Measurements from ENCODE around the gene TANK.
"Not testable (repeated sequence)": the region's sequence is repeated elsewhere in the genome, so short reads cannot be mapped to it uniquely, and the experiment has no call there.

TANK gene, protein sequence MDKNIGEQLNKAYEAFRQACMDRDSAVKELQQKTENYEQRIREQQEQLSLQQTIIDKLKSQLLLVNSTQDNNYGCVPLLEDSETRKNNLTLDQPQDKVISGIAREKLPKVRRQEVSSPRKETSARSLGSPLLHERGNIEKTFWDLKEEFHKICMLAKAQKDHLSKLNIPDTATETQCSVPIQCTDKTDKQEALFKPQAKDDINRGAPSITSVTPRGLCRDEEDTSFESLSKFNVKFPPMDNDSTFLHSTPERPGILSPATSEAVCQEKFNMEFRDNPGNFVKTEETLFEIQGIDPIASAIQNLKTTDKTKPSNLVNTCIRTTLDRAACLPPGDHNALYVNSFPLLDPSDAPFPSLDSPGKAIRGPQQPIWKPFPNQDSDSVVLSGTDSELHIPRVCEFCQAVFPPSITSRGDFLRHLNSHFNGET

DNA sequence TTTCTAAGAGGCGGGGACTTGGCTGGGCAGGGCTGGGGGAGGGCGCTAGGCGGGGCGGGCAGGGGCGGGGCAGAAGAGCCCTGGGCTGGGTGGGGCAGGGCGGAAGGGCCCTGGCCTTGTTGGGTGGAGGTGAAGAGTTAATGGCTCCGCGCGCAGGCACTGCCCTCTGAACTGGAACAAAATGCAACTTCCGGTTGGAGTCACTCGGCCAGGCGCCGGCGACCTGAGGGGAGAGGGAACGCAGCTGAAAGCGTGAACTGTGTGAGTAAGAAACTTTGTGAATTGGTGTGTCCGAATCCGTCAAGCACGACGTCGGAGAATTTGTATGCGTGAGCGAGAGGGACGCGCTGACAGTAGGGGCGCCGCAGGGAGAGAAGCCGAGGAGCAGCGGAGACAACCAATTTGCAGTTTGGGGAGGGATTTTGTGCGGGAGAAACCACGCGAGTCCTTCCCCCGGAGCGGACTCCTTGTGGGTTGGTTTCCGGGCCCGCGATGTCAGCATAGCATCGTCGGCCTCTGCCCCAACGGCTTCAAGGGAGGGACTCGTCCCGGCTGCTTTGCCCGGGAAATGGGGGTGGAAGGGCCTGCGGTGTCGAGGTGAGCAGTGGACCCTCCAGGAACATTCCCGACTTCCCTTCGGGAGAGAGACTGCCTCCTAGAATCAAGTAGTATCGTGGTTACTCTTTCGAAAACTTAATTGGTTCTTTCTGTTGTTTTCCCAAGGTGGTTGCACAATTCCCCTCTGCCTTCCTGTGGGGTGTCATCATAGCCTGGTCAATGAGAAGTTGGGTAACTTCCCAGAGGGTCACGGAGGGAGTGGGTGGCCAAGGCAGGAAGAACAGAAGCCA is at the start of gene TANK:
Gene TANK, plus strand, starts transcription at position 203 of the 848 bp plus-strand sequence. CDS start 19,235 bp downstream, outside the sequence.
- DNase-seq, result peak; percentile 94 to 95

DNA sequence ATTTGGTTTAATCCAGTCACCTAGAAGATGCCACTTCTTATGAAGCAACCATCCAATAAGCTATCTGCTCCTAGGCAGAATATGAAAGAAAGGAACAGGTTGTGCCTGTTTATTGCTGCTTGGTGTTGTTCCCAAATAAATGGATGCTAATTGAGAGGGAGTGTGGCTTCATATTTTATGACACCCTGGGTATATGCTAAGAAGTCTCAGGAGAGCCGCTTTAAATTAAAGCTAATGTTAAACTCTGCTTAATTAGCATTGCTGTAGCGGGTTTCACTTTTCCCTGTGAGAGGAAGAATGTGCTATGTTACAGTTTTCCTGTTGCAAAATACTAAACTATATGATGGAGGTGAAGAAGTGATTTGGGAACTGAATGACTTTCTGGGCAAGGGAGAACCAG is 48.7 kb upstream of the TANK start:
- DNase-seq, result no peak

GRCh38 chr2:161112908-161113307 is 47.3 kb upstream of the TANK start:
- DNase-seq, result no peak

- DNase-seq, result no peak
Measured at GRCh38 chr2:161113693-161114575, 46.3 kb upstream of the TANK start.

DNA sequence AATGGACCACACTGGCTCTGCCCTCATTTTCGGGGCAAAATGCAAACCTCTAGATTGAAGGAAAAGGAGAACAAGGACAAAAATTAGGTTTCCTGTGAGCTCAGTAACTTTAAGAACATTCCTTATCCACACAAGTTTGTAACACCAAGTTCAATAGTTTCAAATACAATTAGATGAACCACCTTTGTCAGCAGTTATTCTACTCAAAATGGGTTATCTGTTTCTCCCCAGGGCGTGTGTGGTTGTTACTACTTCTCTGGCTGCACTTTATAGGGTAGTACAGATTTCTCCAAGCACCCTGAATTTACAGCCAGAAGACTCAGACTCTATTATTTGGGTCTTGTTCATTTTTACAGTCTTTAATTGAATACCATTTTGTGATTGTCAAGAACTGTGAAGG is 45.0 kb upstream of the TANK start:
- no peak for DNase-seq

- no peak for DNase-seq
Measured at GRCh38 chr2:161115605-161116380, 44.4 kb upstream of the TANK start.

GRCh38 chr2:161116509-161116908 is 43.7 kb upstream of the TANK start:
- no peak for DNase-seq

GRCh38 chr2:161117506-161117905 is 42.7 kb upstream of the TANK start:
- DNase-seq, result no peak

GRCh38 chr2:161118722-161119121 is 41.5 kb upstream of the TANK start:
- no peak for DNase-seq

GRCh38 chr2:161119483-161119882 is 40.7 kb upstream of the TANK start:
- no peak for DNase-seq

DNA sequence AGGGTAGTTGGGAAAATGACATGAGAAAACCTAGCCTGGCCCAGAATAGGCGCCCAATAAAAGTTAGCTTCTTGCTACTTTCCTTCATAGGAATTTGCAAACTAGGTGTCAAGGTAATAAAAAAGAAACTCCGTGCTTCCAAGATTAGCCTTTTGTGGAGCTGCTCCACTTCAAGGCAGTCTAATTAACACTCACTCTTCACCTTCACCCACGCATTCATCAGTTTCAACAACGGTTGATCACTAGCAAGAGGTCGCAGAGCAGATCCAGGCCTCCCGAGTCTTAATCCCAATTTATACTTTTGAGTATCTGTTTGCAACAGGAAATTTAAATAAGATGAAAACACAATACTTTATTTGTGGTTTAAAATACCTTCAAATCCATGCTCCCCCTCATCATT is 39.5 kb upstream of the TANK start:
- no peak for DNase-seq

DNA sequence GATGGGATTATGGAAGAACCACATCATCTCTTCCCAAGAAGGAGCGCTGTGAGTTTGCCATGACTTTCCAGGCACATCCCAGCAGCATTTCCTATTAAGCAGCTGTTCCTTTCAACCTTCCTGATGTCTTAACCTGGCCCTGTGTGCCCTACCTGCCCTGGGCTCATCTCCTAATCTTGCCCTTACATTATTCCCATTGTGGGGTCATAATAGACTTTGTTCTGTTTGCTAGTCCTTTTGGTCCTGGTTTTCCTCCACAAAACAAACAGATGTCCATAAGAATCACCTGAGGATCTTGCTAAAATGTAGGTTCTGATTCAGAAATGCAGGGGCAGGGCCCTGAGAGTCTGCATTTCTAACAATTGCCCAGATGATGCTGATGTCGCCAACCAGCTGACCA is 38.6 kb upstream of the TANK start:
- DNase-seq, result no peak

DNA sequence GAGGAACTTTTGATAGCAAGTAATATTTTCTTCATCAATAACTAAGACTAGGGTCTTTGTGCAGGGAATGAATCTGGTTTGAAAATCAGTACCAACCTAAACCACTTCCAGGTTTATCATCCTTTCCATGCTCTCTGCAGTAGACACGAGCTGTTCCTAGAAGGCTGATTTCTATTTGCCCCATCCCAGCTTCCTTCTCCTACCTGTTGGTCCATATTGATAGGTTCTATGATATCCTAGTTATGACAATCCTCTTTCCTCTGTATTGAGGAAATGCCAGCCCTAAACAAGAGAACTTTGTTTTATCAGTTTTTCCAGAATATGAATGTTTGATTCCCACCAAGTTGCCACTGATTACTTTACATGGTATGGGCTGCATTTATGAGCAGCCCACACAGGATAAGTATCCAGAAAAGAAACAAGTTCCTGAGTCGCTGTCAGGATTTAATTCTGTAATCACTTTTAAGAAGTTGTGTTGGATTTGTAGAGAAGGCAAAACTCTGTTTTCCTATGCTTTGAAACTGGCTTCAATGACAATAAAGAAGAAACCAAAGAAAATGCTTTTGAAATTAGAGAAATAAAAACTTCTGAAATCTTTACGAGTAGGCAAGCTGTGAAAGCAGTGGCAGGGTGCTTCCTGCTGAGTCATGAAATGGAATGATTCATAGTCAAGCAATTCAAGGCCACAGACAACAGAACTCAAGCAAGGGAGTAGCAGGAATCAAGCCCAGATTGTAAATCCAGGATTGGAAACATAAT is 37.3 kb upstream of the TANK start:
- DNase-seq, result no peak

- no peak for DNase-seq
Measured at GRCh38 chr2:161123531-161124030, 36.6 kb upstream of the TANK start.

DNA sequence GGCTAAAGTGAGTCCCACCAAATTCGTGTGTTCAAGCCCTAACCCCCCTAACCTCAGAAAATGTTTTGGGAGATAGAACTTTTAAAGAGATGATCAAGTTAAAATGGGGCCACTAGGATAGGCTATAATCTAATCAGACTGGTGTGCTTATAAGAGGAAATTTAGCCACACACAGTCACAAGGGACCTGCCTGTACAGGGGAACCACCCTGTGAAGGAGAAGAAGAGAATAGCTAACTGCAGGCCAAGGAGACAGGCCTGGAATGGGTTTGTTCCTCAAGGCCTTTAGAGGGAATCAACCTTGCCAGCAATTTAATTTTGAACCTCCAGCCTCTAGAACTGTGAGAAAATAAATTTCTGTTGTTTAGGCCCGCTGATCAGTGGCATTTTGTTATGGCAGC is 36.0 kb upstream of the TANK start:
- no peak for DNase-seq

GRCh38 chr2:161128885-161129284 is 31.3 kb upstream of the TANK start:
- no peak for DNase-seq

GRCh38 chr2:161130354-161130753 is 29.9 kb upstream of the TANK start:
- no peak for DNase-seq

DNA sequence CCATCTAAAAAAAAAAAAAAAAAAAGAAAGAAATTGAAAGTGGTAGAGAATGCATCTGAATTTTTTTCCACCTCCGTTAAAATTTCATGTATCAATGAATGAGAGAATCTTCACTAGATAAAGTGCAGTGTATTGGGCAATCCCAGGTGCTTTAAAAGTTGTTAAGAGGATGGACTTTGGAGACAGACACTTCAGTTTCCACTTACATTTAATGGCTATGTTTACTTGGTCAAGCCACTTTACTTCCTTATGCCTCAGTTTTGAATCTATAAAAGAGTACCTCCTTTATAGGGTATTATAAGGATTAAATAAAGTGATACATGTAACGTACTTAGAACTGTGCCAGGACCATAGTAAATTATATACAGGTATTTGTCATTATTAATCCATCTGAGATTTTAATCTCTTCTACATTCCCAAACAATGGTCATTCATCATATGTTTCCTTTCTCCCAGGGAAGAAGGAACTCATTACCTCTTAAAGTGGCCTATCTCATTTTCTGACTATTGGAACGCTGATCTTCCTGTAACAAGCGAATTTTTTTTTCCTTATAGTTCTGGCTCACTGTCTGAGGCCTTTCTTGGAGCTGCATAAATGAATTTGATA is 29.1 kb upstream of the TANK start:
- no peak for DNase-seq

DNA sequence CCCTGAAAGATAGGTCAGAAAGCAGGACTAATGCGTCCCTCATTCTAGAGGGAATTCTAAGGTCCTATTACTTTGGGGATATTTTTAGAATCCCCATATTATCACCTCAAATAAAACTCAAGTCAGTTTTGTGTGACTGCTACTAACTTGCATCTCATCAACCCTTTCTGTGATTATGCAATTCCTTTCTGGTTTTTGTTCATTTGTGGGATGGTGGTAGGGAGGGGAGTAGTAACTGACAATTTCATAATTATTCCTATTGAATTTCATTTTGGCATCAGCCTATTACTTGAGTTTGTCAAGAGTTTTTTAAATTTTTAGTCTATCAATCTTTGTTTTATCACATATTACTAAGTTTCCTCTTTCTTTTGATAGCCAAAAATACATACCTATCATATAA is 28.4 kb upstream of the TANK start:
- no peak for DNase-seq

- DNase-seq, result not testable (repeated sequence)
Measured at GRCh38 chr2:161132384-161132783, 27.8 kb upstream of the TANK start.

DNA sequence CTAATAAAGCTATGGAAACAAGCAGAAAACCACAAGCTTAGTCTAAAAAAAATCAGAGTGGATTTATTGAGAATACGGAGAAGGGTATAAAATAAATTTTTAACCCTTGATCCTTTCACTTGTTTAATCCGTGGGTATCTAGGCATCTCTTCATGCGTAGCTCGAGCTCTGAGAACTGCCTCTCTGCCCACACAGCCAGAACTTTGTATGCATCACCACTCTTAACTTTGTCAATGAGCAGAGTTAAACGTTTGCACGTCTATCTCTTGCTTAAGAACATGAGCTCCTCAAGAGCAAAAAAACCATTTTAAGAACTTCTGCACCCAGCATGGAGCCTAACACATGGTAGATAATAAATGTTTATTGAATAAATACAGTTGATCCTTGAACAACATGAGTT is 26.9 kb upstream of the TANK start:
- no peak for DNase-seq

Data from CD4-positive, alpha-beta T cell treated with Interleukin-4 for 1 hour (primary cell).